BLaER1 treated with 17β-estradiol and CSF1 and Interleukin-3, amounts not matched to agents 10 nM and 100 nM (cell line): ENCODE results near the gene SMG6.

Source experiments
- H3K27ac ChIP-seq, 11 experiments: shearing (Covaris generic); formaldehyde crosslinking; 2 replicates each; pipeline ENCODE4 v1.8.1; 2022
- H3K27me3 ChIP-seq, 11 experiments: shearing (Covaris generic); formaldehyde crosslinking; 2 replicates each; pipeline ENCODE4 v1.8.1; 2022
- H3K36me3 ChIP-seq, 11 experiments: shearing (Covaris generic); formaldehyde crosslinking; 2 replicates each; pipeline ENCODE4 v1.8.1; 2022
- H3K4me1 ChIP-seq, 10 experiments: shearing (Covaris generic); formaldehyde crosslinking; 2 replicates each; pipeline ENCODE4 v1.8.1; 2022
- H3K4me2 ChIP-seq, 11 experiments: shearing (Covaris generic); formaldehyde crosslinking; 2 replicates each; pipeline ENCODE4 v1.8.1; 2022
- H3K4me3 ChIP-seq, 10 experiments: shearing (Covaris generic); formaldehyde crosslinking; 2 replicates each; pipeline ENCODE4 v1.8.1; 2022
- H3K9ac ChIP-seq, 11 experiments: shearing (Covaris generic); formaldehyde crosslinking; 2 replicates each; pipeline ENCODE4 v1.8.1; 2022
- H3K9me3 ChIP-seq, 11 experiments: shearing (Covaris generic); formaldehyde crosslinking; replicated peaks in 1 of 11; 2 replicates each; pipeline ENCODE4 v1.8.1; 2022
- H4K20me1 ChIP-seq, 11 experiments: shearing (Covaris generic); formaldehyde crosslinking; 2 replicates each; pipeline ENCODE4 v1.8.1; 2022
- Cebpa-rat ChIP-seq, 11 experiments: shearing (Covaris generic); IDR thresholded peaks; 2 replicates each; pipeline ENCODE4 v1.8.1; 2022

SMG6 gene

GRCh38 chr17:2034157-2034556 lies 269.4 kb downstream of the SMG6 start:
- Histone ChIP-seq H3K27me3 (no peaks in the 10 kb centered on the region), H3K36me3 (peaks cover 18 to 43% (median 32%) of the 10 kb centered on the region in 11 experiments), H3K4me1 (peaks cover 36 to 52% (median 46%) of the 10 kb centered on the region in 10 experiments), H3K9me3 (no peaks in the 10 kb centered on the region), H3K27ac (peak overlapping the region in 8 of 11 experiments; percentile 1 to 63 (median 47); a peak in 13 of 22 replicates), H3K9ac (peak overlapping the region in 6 of 11 experiments; percentile 20 to 54 (median 43); a peak in 7 of 22 replicates), H3K4me2 (peak overlapping the region in 10 of 11 experiments; percentile 26 to 94 (median 77); a peak in 20 of 22 replicates), H3K4me3 (no peak overlapping the region; a peak in 1 of 20 replicates), H4K20me1 (peaks cover 0 to 28% (median 4%) of the 10 kb centered on the region in 11 experiments; a peak in 8 of 22 replicates)
- no peak for TF ChIP-seq Cebpa-rat (IDR thresholded peaks at IDR 0.05)

- Histone ChIP-seq H3K4me1 (peaks cover 46 to 62% (median 56%) of the 10 kb centered on the region in 10 experiments), H3K36me3 (peaks cover 18 to 34% (median 25%) of the 10 kb centered on the region in 11 experiments), H3K27me3 (peaks cover 0 to 9% (median 2%) of the 10 kb centered on the region in 11 experiments; a peak in 8 of 22 replicates), H3K4me3 (no peak overlapping the region; a peak in 2 of 20 replicates), H3K27ac (peak overlapping the region in 8 of 11 experiments; percentile 1 to 63 (median 47); a peak in 12 of 22 replicates), H3K9me3 (no peaks in the 10 kb centered on the region), H3K4me2 (peak overlapping the region; percentile 26 to 94 (median 75); a peak in 21 of 22 replicates), H3K9ac (peak overlapping the region in 7 of 11 experiments; percentile 8 to 54 (median 40); a peak in 6 of 22 replicates), H4K20me1 (peaks cover 0 to 28% (median 4%) of the 10 kb centered on the region in 11 experiments; a peak in 8 of 22 replicates)
- TF ChIP-seq Cebpa-rat (IDR thresholded peaks at IDR 0.05): no peak
Observed at GRCh38 chr17:2033153-2033552, 270.4 kb downstream of the SMG6 start.

GRCh38 chr17:2030779-2031163 lies 272.8 kb downstream of the SMG6 start:
- Histone ChIP-seq H3K4me3 (peak overlapping the region; percentile 89 to 100 (median 97)), H3K4me2 (peak overlapping the region; percentile 84 to 96 (median 92)), H3K36me3 (peaks cover 0 to 10% (median 2%) of the 10 kb centered on the region in 11 experiments; a peak in 13 of 22 replicates), H4K20me1 (peaks cover 0 to 28% (median 4%) of the 10 kb centered on the region in 11 experiments; a peak in 9 of 22 replicates), H3K9ac (peak overlapping the region; percentile 78 to 92 (median 87)), H3K4me1 (peaks cover 47 to 82% (median 70%) of the 10 kb centered on the region in 10 experiments), H3K27ac (peak overlapping the region in 10 of 11 experiments; percentile 53 to 90 (median 86); a peak in 17 of 22 replicates), H3K9me3 (no peaks in the 10 kb centered on the region), H3K27me3 (peaks cover 6 to 29% (median 26%) of the 10 kb centered on the region in 11 experiments; a peak in 20 of 22 replicates)
- TF ChIP-seq Cebpa-rat (IDR thresholded peaks at IDR 0.05): no peak

- TF ChIP-seq Cebpa-rat (IDR thresholded peaks at IDR 0.05): no peak
- peaks cover 0 to 28% (median 4%) of the 10 kb centered on the region in 11 experiments; a peak in 9 of 22 replicates for H4K20me1 ChIP-seq
- peak within 1 kb of the TSS; percentile 78 to 92 (median 87) for H3K9ac ChIP-seq
- peaks cover 0 to 6% (median 0%) of the 10 kb centered on the region in 11 experiments; a peak in 2 of 22 replicates for H3K36me3 ChIP-seq
- peaks cover 11 to 35% (median 31%) of the 10 kb centered on the region in 11 experiments; a peak in 20 of 22 replicates for H3K27me3 ChIP-seq
- peak within 1 kb of the TSS; percentile 84 to 96 (median 92) for H3K4me2 ChIP-seq
- H3K9me3 ChIP-seq: no peaks in the 10 kb centered on the region
- peak within 1 kb of the TSS; percentile 89 to 100 (median 97) for H3K4me3 ChIP-seq
- peaks cover 47 to 81% (median 73%) of the 10 kb centered on the region in 10 experiments for H3K4me1 ChIP-seq
- peak within 1 kb of the TSS; percentile 44 to 90 (median 86); a peak in 21 of 22 replicates for H3K27ac ChIP-seq
Observed at GRCh38 chr17:2029911-2030778, 273.4 kb downstream of the SMG6 start, which contains the start of gene DPH1. Gene DPH1, plus strand, starts transcription at chr17:2030153. Its CDS starts 17 bp downstream, at chr17:2030170.

- Histone ChIP-seq H3K4me3 (no peak overlapping the region), H3K9ac (peak overlapping the region in 4 of 11 experiments; percentile 25 to 92 (median 66); a peak in 6 of 22 replicates), H3K4me2 (peak overlapping the region in 10 of 11 experiments; percentile 35 to 96 (median 92); a peak in 19 of 22 replicates), H3K4me1 (peaks cover 49 to 84% (median 74%) of the 10 kb centered on the region in 10 experiments), H4K20me1 (peaks cover 0 to 24% (median 15%) of the 10 kb centered on the region in 11 experiments; a peak in 10 of 22 replicates), H3K36me3 (peaks cover 0 to 6% (median 0%) of the 10 kb centered on the region in 11 experiments; a peak in 2 of 22 replicates), H3K27me3 (peaks cover 21 to 49% (median 44%) of the 10 kb centered on the region in 11 experiments), H3K9me3 (no peaks in the 10 kb centered on the region), H3K27ac (0 out of 22 replicates have a peak overlapping the region, but pooled peaks of 1 of the 11 experiments have one; percentile 22)
- TF ChIP-seq Cebpa-rat (IDR thresholded peaks at IDR 0.05): no peak
Observed at GRCh38 chr17:2028737-2029136, 274.8 kb downstream of the SMG6 start.

- Histone ChIP-seq H3K4me3 (no peak overlapping the region), H3K27ac (no peak overlapping the region), H4K20me1 (peaks cover 0 to 19% (median 9%) of the 10 kb centered on the region in 11 experiments; a peak in 9 of 22 replicates), H3K4me2 (peak overlapping the region in 9 of 11 experiments; percentile 85 to 96 (median 94); a peak in 18 of 22 replicates), H3K36me3 (peaks cover 0 to 6% (median 0%) of the 10 kb centered on the region in 11 experiments; a peak in 2 of 22 replicates), H3K27me3 (peaks cover 21 to 51% (median 45%) of the 10 kb centered on the region in 11 experiments), H3K4me1 (peaks cover 46 to 84% (median 72%) of the 10 kb centered on the region in 10 experiments), H3K9ac (peak overlapping the region in 4 of 11 experiments; percentile 25 to 87 (median 44); a peak in 5 of 22 replicates), H3K9me3 (no peaks in the 10 kb centered on the region)
- TF ChIP-seq Cebpa-rat (IDR thresholded peaks at IDR 0.05): no peak
Observed at GRCh38 chr17:2028234-2028614, 275.4 kb downstream of the SMG6 start.

- Histone ChIP-seq H3K27ac (no peak overlapping the region), H3K4me1 (peaks cover 46 to 84% (median 72%) of the 10 kb centered on the region in 10 experiments), H3K9ac (peak overlapping the region in 3 of 11 experiments; percentile 24 to 44 (median 39); a peak in 4 of 22 replicates), H4K20me1 (peaks cover 0 to 21% (median 9%) of the 10 kb centered on the region in 11 experiments; a peak in 8 of 22 replicates), H3K36me3 (peaks cover 0 to 6% (median 0%) of the 10 kb centered on the region in 11 experiments; a peak in 1 of 22 replicates), H3K4me2 (peak overlapping the region in 9 of 11 experiments; percentile 85 to 96 (median 94); a peak in 18 of 22 replicates), H3K9me3 (no peaks in the 10 kb centered on the region), H3K4me3 (no peak overlapping the region), H3K27me3 (peaks cover 21 to 51% (median 45%) of the 10 kb centered on the region in 11 experiments)
- no peak for TF ChIP-seq Cebpa-rat (IDR thresholded peaks at IDR 0.05)
Observed at GRCh38 chr17:2027528-2028233, 275.9 kb downstream of the SMG6 start.
